GM23338 (cell line): Measurements from ENCODE around the gene CDC14B. TPM values are rescaled to one million over a fixed set of nuclear protein-coding genes. Genes with fewer than 3 reads are reported as not detected.
A peak's percentile ranks its signal among the peaks of the same experiment; 100 is the strongest.
"Not testable (repeated sequence)": the region's sequence is repeated elsewhere in the genome, so short reads cannot be mapped to it uniquely, and the experiment has no call there.

ENCODE experiments used
- ATAC-seq: fragments of 200-7000 bp; cut with Tn5 transposase; 3 replicates; pipeline ENCODE4 v1.9.1; 2020
- DNase-seq: peaks from one replicate; pipeline ENCODE4 v3.0.0-alpha.2; 2015; ENCODE audit warnings: low spot score
- H2AFZ ChIP-seq: fragments of 200-600 bp; sonication (generic); 2 replicates; pipeline ENCODE4 v1.8.0; 2016; ENCODE audit warnings: antibody characterized with exemption, mild to moderate bottlenecking, moderate library complexity
- H3F3A ChIP-seq: fragments of 200-600 bp; sonication (generic); replicated peaks from 2 replicates; pipeline ENCODE4 v1.8.0; 2017; ENCODE audit warnings: antibody characterized with exemption, mixed run types, low read depth
- H3K27ac ChIP-seq: fragments of 200-600 bp; sonication (generic); 2 replicates; pipeline ENCODE4 v1.6.1; 2016; ENCODE audit warnings: low read depth
- H3K27me3 ChIP-seq: fragments of 200-600 bp; sonication (generic); 2 replicates; pipeline ENCODE4 v1.8.0; 2016; ENCODE audit warnings: mild to moderate bottlenecking, mixed run types, moderate library complexity; ENCODE audit not compliant: insufficient read depth
- H3K36me3 ChIP-seq: fragments of 200-600 bp; sonication (generic); 2 replicates; pipeline ENCODE4 v1.8.0; 2016; ENCODE audit warnings: mild to moderate bottlenecking; ENCODE audit not compliant: insufficient read depth
- H3K4me1 ChIP-seq: fragments of 200-600 bp; sonication (generic); 2 replicates; pipeline ENCODE4 v1.8.0; 2016; ENCODE audit warnings: mild to moderate bottlenecking, moderate library complexity; ENCODE audit not compliant: insufficient read depth
- H3K4me2 ChIP-seq: fragments of 200-600 bp; sonication (generic); 2 replicates; pipeline ENCODE4 v1.7.1; 2017; ENCODE audit warnings: mixed run types
- H3K4me3 ChIP-seq: fragments of 200-600 bp; sonication (generic); 2 replicates; pipeline ENCODE4 v1.6.1; 2016; ENCODE audit warnings: mixed run types
- H3K79me2 ChIP-seq: fragments of 200-600 bp; sonication (generic); replicated peaks from 2 replicates; pipeline ENCODE4 v1.8.0; 2017; ENCODE audit warnings: mild to moderate bottlenecking; ENCODE audit not compliant: insufficient read depth
- H3K9me2 ChIP-seq: fragments of 200-600 bp; sonication (generic); 2 replicates; pipeline ENCODE4 v1.8.0; 2017; ENCODE audit not compliant: insufficient read depth
- H4K20me1 ChIP-seq: fragments of 200-600 bp; sonication (generic); replicated peaks from 2 replicates; pipeline ENCODE4 v1.8.0; 2017; ENCODE audit warnings: mild to moderate bottlenecking; ENCODE audit not compliant: insufficient read depth
- H3K27ac Mint-ChIP-seq: 2 replicates; pipeline ENCODE4 v1.8.0; 2020; ENCODE audit warnings: inconsistent platforms, mild to moderate bottlenecking, moderate library complexity, mixed read lengths
- H3K27me3 Mint-ChIP-seq: 3 replicates; pipeline ENCODE4 v1.8.0; 2022; ENCODE audit warnings: low read depth, mild to moderate bottlenecking, moderate library complexity, mixed read lengths, inconsistent platforms; ENCODE audit not compliant: insufficient read depth, poor library complexity
- H3K36me3 Mint-ChIP-seq: 3 replicates; pipeline ENCODE4 v1.8.0; 2021; ENCODE audit warnings: low read depth, mild to moderate bottlenecking, inconsistent platforms, moderate library complexity, mixed read lengths
- H3K4me1 Mint-ChIP-seq: 3 replicates; pipeline ENCODE4 v1.8.0; 2020; ENCODE audit warnings: mild to moderate bottlenecking, inconsistent platforms, mixed read lengths
- H3K4me3 Mint-ChIP-seq: 3 replicates; pipeline ENCODE4 v1.8.0; 2021; ENCODE audit warnings: moderate library complexity, mild to moderate bottlenecking, inconsistent platforms, mixed read lengths
- H3K9me3 Mint-ChIP-seq: 3 replicates; pipeline ENCODE4 v1.8.0; 2020; ENCODE audit warnings: moderate library complexity, mild to moderate bottlenecking, inconsistent platforms, mixed read lengths
- CREB1 ChIP-seq: fragments of 250-450 bp; sonication (Bioruptor Pico); IDR thresholded peaks from 2 replicates; pipeline ENCODE4 v1.5.0; 2020; ENCODE audit warnings: low read depth, mild to moderate bottlenecking, moderate library complexity
- EZH2phosphoT487 ChIP-seq: fragments of 200-600 bp; sonication (generic); IDR thresholded peaks from one replicate; pipeline ENCODE4 v1.8.1; 2018; ENCODE audit warnings: antibody characterized with exemption; ENCODE audit not compliant: unreplicated experiment
- JUNB ChIP-seq: IDR thresholded peaks from one replicate; pipeline ENCODE4 v1.6.1; 2016; ENCODE audit warnings: antibody characterized with exemption; ENCODE audit not compliant: unreplicated experiment
- NANOG ChIP-seq: IDR thresholded peaks from 2 replicates; pipeline ENCODE4 v1.6.1; 2016; ENCODE audit warnings: antibody characterized with exemption, borderline replicate concordance
- STAT1 ChIP-seq: IDR thresholded peaks from one replicate; pipeline ENCODE4 v1.6.1; 2016; ENCODE audit warnings: antibody characterized with exemption; ENCODE audit not compliant: unreplicated experiment
- ZNF114 ChIP-seq: fragments of 250-450 bp; sonication (Bioruptor Pico); IDR thresholded peaks from 2 replicates; pipeline ENCODE4 v1.5.0; 2020; ENCODE audit warnings: mild to moderate bottlenecking, moderate library complexity
- polyA plus RNA-seq: library from polyadenylated mRNA; unstranded; fragments of >200 nt; fragmentation: Nextera tagmentation; extraction: Ambion mirVana; gene quantifications from 2 replicates; pipeline ENCODE4 v1.2.1, GENCODE V29; 2016
- total RNA-seq: library from RNA; depleted of rRNA; stranded (reverse); fragments of >200 nt; shearing (Covaris generic); gene quantifications from 2 replicates; pipeline ENCODE4 v1.2.3, GENCODE V29; 2014
- TF ChIP-seq, protein P1 (sequence below): IDR thresholded peaks from 2 replicates; pipeline ENCODE4 v1.6.1; 2016; ENCODE audit warnings: antibody characterized with exemption
- TF ChIP-seq, protein P2 (sequence below): fragments of 250-450 bp; sonication (Bioruptor Pico); IDR thresholded peaks from 2 replicates; pipeline ENCODE4 v1.5.0; 2020; ENCODE audit warnings: mild to moderate bottlenecking, moderate library complexity
- TF ChIP-seq, protein P3 (sequence below), 2 experiments: fragments of 200-600 bp in 1 of 2; sonication (generic) in 1 of 2; conservative IDR thresholded peaks; 2 replicates each; pipeline versions ENCODE4 v1.5.1 to v1.6.1; 2016 to 2017; ENCODE audit warnings: antibody characterized with exemption in 2 of 2, low read depth in 2 of 2, mild to moderate bottlenecking in 2 of 2, moderate library complexity in 1 of 2
- TF ChIP-seq, protein P4 (sequence below): IDR thresholded peaks from one replicate; pipeline ENCODE4 v1.6.1; 2018; ENCODE audit warnings: antibody characterized with exemption; ENCODE audit not compliant: unreplicated experiment

CDC14B gene
- total and polyA plus RNA-seq, 2 experiments from 2014 or later, result 12.2 to 52.1 TPM

DNA sequence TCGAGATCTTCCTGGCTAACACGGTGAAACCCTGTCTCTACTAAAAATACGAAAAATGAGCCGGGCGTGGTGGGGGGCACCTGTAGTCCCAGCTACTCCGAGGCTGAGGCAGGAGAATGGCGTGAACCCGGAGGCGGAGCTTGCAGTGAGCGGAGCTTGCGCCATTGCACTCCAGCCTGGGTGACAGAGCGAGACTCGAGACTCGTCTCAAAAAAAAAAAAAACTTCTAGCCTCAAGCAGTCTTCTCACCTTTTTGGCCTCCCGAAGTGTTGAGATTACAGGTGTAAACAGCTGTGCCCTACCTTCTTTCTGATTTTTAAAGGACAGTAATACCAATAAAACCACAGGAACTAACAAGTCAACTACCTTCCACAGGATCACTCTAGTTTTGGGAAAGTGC lies 76.5 kb downstream of the CDC14B start:
- Mint-ChIP-seq H3K36me3 (peaks cover 15% of the 10 kb centered on the region; the same call in 2 of the 3 replicates), H3K27ac (peak overlapping the region; percentile 56; the same call in 1 of the 2 replicates)
- not testable (repeated sequence) for H3K9me2 ChIP-seq, H3K79me2 ChIP-seq, H3K36me3 ChIP-seq, H3K4me3 ChIP-seq, ATAC-seq, H3K4me3 Mint-ChIP-seq, H3K4me2 ChIP-seq, H3K27ac ChIP-seq, H3K27me3 ChIP-seq, H3K27me3 Mint-ChIP-seq, H2AFZ ChIP-seq, H3K9me3 Mint-ChIP-seq, H3F3A ChIP-seq, H3K4me1 Mint-ChIP-seq, H4K20me1 ChIP-seq, H3K4me1 ChIP-seq, DNase-seq

DNA sequence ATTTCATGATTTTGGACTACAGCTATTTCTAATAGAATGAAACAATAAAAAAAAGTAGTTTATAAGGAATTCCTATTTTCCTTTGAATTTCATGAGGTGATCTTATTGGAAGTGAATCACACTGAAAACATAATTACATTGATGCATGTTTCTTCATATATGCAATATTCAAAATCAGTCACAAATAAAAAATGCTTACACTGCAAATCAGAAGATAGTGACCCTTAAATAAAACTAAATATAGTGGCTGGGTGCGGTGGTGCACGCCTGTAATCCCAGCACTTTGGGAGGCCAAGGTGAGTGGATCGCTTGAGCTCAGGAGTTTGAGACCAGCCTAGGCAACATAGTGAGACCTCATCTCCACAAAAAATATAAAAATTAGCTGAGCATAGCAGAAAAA lies 79.5 kb downstream of the CDC14B start:
- no peaks in the 10 kb centered on the region for H3F3A ChIP-seq
- Mint-ChIP-seq H3K9me3 (no peaks in the 10 kb centered on the region), H3K27ac (no peak overlapping the region), H3K36me3 (peaks cover 8% of the 10 kb centered on the region; the same call in 2 of the 3 replicates), H3K27me3 (no peaks in the 10 kb centered on the region), H3K4me3 (no peak overlapping the region), H3K4me1 (peaks cover 5% of the 10 kb centered on the region; the same call in 2 of the 3 replicates)
- no peaks in the 10 kb centered on the region for H3K36me3 ChIP-seq
- H2AFZ ChIP-seq, result no peak overlapping the region
- ATAC-seq (no peak), DNase-seq (no peak)
- H3K79me2 ChIP-seq, result no peaks in the 10 kb centered on the region
- peaks cover 6% of the 10 kb centered on the region; the same call in 1 of the 2 replicates for H3K4me1 ChIP-seq
- H3K9me2 ChIP-seq, result no peaks in the 10 kb centered on the region
- H3K4me3 ChIP-seq, result no peak overlapping the region
- no peaks in the 10 kb centered on the region for H3K27me3 ChIP-seq
- no peak overlapping the region for H3K4me2 ChIP-seq
- H3K27ac ChIP-seq, result no peak overlapping the region
- no peaks in the 10 kb centered on the region for H4K20me1 ChIP-seq
- TF ChIP-seq, protein P1, sequence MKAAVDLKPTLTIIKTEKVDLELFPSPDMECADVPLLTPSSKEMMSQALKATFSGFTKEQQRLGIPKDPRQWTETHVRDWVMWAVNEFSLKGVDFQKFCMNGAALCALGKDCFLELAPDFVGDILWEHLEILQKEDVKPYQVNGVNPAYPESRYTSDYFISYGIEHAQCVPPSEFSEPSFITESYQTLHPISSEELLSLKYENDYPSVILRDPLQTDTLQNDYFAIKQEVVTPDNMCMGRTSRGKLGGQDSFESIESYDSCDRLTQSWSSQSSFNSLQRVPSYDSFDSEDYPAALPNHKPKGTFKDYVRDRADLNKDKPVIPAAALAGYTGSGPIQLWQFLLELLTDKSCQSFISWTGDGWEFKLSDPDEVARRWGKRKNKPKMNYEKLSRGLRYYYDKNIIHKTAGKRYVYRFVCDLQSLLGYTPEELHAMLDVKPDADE, result no peak
- TF ChIP-seq, protein P2, sequence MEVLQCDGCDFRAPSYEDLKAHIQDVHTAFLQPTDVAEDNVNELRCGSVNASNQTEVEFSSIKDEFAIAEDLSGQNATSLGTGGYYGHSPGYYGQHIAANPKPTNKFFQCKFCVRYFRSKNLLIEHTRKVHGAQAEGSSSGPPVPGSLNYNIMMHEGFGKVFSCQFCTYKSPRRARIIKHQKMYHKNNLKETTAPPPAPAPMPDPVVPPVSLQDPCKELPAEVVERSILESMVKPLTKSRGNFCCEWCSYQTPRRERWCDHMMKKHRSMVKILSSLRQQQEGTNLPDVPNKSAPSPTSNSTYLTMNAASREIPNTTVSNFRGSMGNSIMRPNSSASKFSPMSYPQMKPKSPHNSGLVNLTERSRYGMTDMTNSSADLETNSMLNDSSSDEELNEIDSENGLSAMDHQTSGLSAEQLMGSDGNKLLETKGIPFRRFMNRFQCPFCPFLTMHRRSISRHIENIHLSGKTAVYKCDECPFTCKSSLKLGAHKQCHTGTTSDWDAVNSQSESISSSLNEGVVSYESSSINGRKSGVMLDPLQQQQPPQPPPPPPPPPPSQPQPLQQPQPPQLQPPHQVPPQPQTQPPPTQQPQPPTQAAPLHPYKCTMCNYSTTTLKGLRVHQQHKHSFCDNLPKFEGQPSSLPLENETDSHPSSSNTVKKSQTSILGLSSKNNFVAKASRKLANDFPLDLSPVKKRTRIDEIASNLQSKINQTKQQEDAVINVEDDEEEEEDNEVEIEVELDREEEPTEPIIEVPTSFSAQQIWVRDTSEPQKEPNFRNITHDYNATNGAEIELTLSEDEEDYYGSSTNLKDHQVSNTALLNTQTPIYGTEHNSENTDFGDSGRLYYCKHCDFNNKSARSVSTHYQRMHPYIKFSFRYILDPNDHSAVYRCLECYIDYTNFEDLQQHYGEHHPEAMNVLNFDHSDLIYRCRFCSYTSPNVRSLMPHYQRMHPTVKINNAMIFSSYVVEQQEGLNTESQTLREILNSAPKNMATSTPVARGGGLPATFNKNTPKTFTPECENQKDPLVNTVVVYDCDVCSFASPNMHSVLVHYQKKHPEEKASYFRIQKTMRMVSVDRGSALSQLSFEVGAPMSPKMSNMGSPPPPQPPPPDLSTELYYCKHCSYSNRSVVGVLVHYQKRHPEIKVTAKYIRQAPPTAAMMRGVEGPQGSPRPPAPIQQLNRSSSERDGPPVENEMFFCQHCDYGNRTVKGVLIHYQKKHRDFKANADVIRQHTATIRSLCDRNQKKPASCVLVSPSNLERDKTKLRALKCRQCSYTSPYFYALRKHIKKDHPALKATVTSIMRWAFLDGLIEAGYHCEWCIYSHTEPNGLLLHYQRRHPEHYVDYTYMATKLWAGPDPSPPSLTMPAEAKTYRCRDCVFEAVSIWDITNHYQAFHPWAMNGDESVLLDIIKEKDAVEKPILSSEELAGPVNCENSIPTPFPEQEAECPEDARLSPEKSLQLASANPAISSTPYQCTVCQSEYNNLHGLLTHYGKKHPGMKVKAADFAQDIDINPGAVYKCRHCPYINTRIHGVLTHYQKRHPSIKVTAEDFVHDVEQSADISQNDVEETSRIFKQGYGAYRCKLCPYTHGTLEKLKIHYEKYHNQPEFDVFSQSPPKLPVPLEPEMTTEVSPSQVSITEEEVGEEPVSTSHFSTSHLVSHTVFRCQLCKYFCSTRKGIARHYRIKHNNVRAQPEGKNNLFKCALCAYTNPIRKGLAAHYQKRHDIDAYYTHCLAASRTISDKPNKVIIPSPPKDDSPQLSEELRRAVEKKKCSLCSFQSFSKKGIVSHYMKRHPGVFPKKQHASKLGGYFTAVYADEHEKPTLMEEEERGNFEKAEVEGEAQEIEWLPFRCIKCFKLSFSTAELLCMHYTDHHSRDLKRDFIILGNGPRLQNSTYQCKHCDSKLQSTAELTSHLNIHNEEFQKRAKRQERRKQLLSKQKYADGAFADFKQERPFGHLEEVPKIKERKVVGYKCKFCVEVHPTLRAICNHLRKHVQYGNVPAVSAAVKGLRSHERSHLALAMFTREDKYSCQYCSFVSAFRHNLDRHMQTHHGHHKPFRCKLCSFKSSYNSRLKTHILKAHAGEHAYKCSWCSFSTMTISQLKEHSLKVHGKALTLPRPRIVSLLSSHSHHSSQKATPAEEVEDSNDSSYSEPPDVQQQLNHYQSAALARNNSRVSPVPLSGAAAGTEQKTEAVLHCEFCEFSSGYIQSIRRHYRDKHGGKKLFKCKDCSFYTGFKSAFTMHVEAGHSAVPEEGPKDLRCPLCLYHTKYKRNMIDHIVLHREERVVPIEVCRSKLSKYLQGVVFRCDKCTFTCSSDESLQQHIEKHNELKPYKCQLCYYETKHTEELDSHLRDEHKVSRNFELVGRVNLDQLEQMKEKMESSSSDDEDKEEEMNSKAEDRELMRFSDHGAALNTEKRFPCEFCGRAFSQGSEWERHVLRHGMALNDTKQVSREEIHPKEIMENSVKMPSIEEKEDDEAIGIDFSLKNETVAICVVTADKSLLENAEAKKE (CRISPR knock-in tag), result no peak
- TF ChIP-seq, protein P3, sequence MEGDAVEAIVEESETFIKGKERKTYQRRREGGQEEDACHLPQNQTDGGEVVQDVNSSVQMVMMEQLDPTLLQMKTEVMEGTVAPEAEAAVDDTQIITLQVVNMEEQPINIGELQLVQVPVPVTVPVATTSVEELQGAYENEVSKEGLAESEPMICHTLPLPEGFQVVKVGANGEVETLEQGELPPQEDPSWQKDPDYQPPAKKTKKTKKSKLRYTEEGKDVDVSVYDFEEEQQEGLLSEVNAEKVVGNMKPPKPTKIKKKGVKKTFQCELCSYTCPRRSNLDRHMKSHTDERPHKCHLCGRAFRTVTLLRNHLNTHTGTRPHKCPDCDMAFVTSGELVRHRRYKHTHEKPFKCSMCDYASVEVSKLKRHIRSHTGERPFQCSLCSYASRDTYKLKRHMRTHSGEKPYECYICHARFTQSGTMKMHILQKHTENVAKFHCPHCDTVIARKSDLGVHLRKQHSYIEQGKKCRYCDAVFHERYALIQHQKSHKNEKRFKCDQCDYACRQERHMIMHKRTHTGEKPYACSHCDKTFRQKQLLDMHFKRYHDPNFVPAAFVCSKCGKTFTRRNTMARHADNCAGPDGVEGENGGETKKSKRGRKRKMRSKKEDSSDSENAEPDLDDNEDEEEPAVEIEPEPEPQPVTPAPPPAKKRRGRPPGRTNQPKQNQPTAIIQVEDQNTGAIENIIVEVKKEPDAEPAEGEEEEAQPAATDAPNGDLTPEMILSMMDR (conservative IDR thresholded peaks at IDR 0.05; ENCODE audit: low read depth in 2 of 2), result no peak
- TF ChIP-seq JUNB (no peak), EZH2phosphoT487 (no peak), NANOG (no peak), STAT1 (no peak), ZNF114 (CRISPR knock-in tag) (no peak), CREB1 (CRISPR knock-in tag) (no peak)
- TF ChIP-seq, protein P4, sequence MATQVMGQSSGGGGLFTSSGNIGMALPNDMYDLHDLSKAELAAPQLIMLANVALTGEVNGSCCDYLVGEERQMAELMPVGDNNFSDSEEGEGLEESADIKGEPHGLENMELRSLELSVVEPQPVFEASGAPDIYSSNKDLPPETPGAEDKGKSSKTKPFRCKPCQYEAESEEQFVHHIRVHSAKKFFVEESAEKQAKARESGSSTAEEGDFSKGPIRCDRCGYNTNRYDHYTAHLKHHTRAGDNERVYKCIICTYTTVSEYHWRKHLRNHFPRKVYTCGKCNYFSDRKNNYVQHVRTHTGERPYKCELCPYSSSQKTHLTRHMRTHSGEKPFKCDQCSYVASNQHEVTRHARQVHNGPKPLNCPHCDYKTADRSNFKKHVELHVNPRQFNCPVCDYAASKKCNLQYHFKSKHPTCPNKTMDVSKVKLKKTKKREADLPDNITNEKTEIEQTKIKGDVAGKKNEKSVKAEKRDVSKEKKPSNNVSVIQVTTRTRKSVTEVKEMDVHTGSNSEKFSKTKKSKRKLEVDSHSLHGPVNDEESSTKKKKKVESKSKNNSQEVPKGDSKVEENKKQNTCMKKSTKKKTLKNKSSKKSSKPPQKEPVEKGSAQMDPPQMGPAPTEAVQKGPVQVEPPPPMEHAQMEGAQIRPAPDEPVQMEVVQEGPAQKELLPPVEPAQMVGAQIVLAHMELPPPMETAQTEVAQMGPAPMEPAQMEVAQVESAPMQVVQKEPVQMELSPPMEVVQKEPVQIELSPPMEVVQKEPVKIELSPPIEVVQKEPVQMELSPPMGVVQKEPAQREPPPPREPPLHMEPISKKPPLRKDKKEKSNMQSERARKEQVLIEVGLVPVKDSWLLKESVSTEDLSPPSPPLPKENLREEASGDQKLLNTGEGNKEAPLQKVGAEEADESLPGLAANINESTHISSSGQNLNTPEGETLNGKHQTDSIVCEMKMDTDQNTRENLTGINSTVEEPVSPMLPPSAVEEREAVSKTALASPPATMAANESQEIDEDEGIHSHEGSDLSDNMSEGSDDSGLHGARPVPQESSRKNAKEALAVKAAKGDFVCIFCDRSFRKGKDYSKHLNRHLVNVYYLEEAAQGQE, result no peak
